HG03045 (cell line): ENCODE data around the gene PIGN.
"Not testable (repeated sequence)": the region's sequence is repeated elsewhere in the genome, so short reads cannot be mapped to it uniquely, and the experiment has no call there.

Experiments
- ATAC-seq: cut with Tn5 transposase; IDR thresholded peaks from one replicate; pipeline ENCODE4 v1.9.1; 2021; ENCODE audit warnings: mild to moderate bottlenecking, moderate library complexity; ENCODE audit not compliant: unreplicated experiment

PIGN gene

GRCh38 chr18:62069556-62069955, 117.3 kb downstream of the PIGN start:
- no peak for ATAC-seq

- ATAC-seq: no peak
Measured at GRCh38 chr18:62066102-62066818, 120.6 kb downstream of the PIGN start.

GRCh38 chr18:62064361-62064760, 122.5 kb downstream of the PIGN start:
- no peak for ATAC-seq

- ATAC-seq: no peak
Measured at GRCh38 chr18:62061821-62062478, 124.9 kb downstream of the PIGN start.

GRCh38 chr18:62060820-62061219, 126.0 kb downstream of the PIGN start:
- no peak for ATAC-seq

- ATAC-seq: no peak
Measured at GRCh38 chr18:62054929-62055498, 131.8 kb downstream of the PIGN start.

GRCh38 chr18:62048279-62048678, 138.6 kb downstream of the PIGN start:
- ATAC-seq: no peak

- no peak for ATAC-seq
Measured at GRCh38 chr18:62045316-62045715, 141.5 kb downstream of the PIGN start.

- no peak for ATAC-seq
Measured at GRCh38 chr18:62044490-62045000, 142.3 kb downstream of the PIGN start.

GRCh38 chr18:62037989-62038778, 148.7 kb downstream of the PIGN start:
- ATAC-seq: no peak

GRCh38 chr18:62037012-62037742, 149.7 kb downstream of the PIGN start:
- ATAC-seq: no peak

- ATAC-seq: not testable (repeated sequence)
Measured at GRCh38 chr18:62034286-62034685, 152.6 kb downstream of the PIGN start.

GRCh38 chr18:62033756-62034155, 153.1 kb downstream of the PIGN start:
- no peak for ATAC-seq

- no peak for ATAC-seq
Measured at GRCh38 chr18:62033207-62033606, 153.6 kb downstream of the PIGN start.

GRCh38 chr18:62030091-62030985, 156.5 kb downstream of the PIGN start:
- no peak for ATAC-seq

GRCh38 chr18:62028715-62029114, 158.1 kb downstream of the PIGN start:
- no peak for ATAC-seq

GRCh38 chr18:62027914-62028520, 158.8 kb downstream of the PIGN start:
- no peak for ATAC-seq

- ATAC-seq: no peak
Measured at GRCh38 chr18:62026586-62026985, 160.3 kb downstream of the PIGN start.

- no peak for ATAC-seq
Measured at GRCh38 chr18:62024983-62025382, 161.9 kb downstream of the PIGN start.
